GM23338 (cell line): ENCODE data around the gene TEN1. TPM values are rescaled to one million over a fixed set of nuclear protein-coding genes. Genes with fewer than 3 reads are reported as not detected.

Source experiments
- ATAC-seq: fragments of 200-7000 bp; cut with Tn5 transposase; 3 replicates; pipeline ENCODE4 v1.9.1; 2020
- DNase-seq: peaks from one replicate; pipeline ENCODE4 v3.0.0-alpha.2; 2015; ENCODE audit warnings: low spot score
- H2AFZ ChIP-seq: fragments of 200-600 bp; sonication (generic); 2 replicates; pipeline ENCODE4 v1.8.0; 2016; ENCODE audit warnings: antibody characterized with exemption, mild to moderate bottlenecking, moderate library complexity
- H3F3A ChIP-seq: fragments of 200-600 bp; sonication (generic); replicated peaks from 2 replicates; pipeline ENCODE4 v1.8.0; 2017; ENCODE audit warnings: antibody characterized with exemption, mixed run types, low read depth
- H3K27ac ChIP-seq: fragments of 200-600 bp; sonication (generic); 2 replicates; pipeline ENCODE4 v1.6.1; 2016; ENCODE audit warnings: low read depth
- H3K27me3 ChIP-seq: fragments of 200-600 bp; sonication (generic); 2 replicates; pipeline ENCODE4 v1.8.0; 2016; ENCODE audit warnings: mild to moderate bottlenecking, mixed run types, moderate library complexity; ENCODE audit not compliant: insufficient read depth
- H3K36me3 ChIP-seq: fragments of 200-600 bp; sonication (generic); 2 replicates; pipeline ENCODE4 v1.8.0; 2016; ENCODE audit warnings: mild to moderate bottlenecking; ENCODE audit not compliant: insufficient read depth
- H3K4me1 ChIP-seq: fragments of 200-600 bp; sonication (generic); 2 replicates; pipeline ENCODE4 v1.8.0; 2016; ENCODE audit warnings: mild to moderate bottlenecking, moderate library complexity; ENCODE audit not compliant: insufficient read depth
- H3K4me2 ChIP-seq: fragments of 200-600 bp; sonication (generic); 2 replicates; pipeline ENCODE4 v1.7.1; 2017; ENCODE audit warnings: mixed run types
- H3K4me3 ChIP-seq: fragments of 200-600 bp; sonication (generic); 2 replicates; pipeline ENCODE4 v1.6.1; 2016; ENCODE audit warnings: mixed run types
- H3K79me2 ChIP-seq: fragments of 200-600 bp; sonication (generic); replicated peaks from 2 replicates; pipeline ENCODE4 v1.8.0; 2017; ENCODE audit warnings: mild to moderate bottlenecking; ENCODE audit not compliant: insufficient read depth
- H3K9me2 ChIP-seq: fragments of 200-600 bp; sonication (generic); 2 replicates; pipeline ENCODE4 v1.8.0; 2017; ENCODE audit not compliant: insufficient read depth
- H4K20me1 ChIP-seq: fragments of 200-600 bp; sonication (generic); replicated peaks from 2 replicates; pipeline ENCODE4 v1.8.0; 2017; ENCODE audit warnings: mild to moderate bottlenecking; ENCODE audit not compliant: insufficient read depth
- H3K27ac Mint-ChIP-seq: 2 replicates; pipeline ENCODE4 v1.8.0; 2020; ENCODE audit warnings: inconsistent platforms, mild to moderate bottlenecking, moderate library complexity, mixed read lengths
- H3K27me3 Mint-ChIP-seq: 3 replicates; pipeline ENCODE4 v1.8.0; 2022; ENCODE audit warnings: low read depth, mild to moderate bottlenecking, moderate library complexity, mixed read lengths, inconsistent platforms; ENCODE audit not compliant: insufficient read depth, poor library complexity
- H3K36me3 Mint-ChIP-seq: 3 replicates; pipeline ENCODE4 v1.8.0; 2021; ENCODE audit warnings: low read depth, mild to moderate bottlenecking, inconsistent platforms, moderate library complexity, mixed read lengths
- H3K4me1 Mint-ChIP-seq: 3 replicates; pipeline ENCODE4 v1.8.0; 2020; ENCODE audit warnings: mild to moderate bottlenecking, inconsistent platforms, mixed read lengths
- H3K4me3 Mint-ChIP-seq: 3 replicates; pipeline ENCODE4 v1.8.0; 2021; ENCODE audit warnings: moderate library complexity, mild to moderate bottlenecking, inconsistent platforms, mixed read lengths
- H3K9me3 Mint-ChIP-seq: 3 replicates; pipeline ENCODE4 v1.8.0; 2020; ENCODE audit warnings: moderate library complexity, mild to moderate bottlenecking, inconsistent platforms, mixed read lengths
- CREB1 ChIP-seq: fragments of 250-450 bp; sonication (Bioruptor Pico); IDR thresholded peaks from 2 replicates; pipeline ENCODE4 v1.5.0; 2020; ENCODE audit warnings: low read depth, mild to moderate bottlenecking, moderate library complexity
- EZH2 ChIP-seq: fragments of 200-600 bp; sonication (generic); IDR thresholded peaks from one replicate; pipeline ENCODE4 v1.8.0; 2017; ENCODE audit warnings: antibody characterized with exemption, mild to moderate bottlenecking, low read depth; ENCODE audit not compliant: unreplicated experiment
- EZH2phosphoT487 ChIP-seq: fragments of 200-600 bp; sonication (generic); IDR thresholded peaks from one replicate; pipeline ENCODE4 v1.8.1; 2018; ENCODE audit warnings: antibody characterized with exemption; ENCODE audit not compliant: unreplicated experiment
- JUNB ChIP-seq: IDR thresholded peaks from one replicate; pipeline ENCODE4 v1.6.1; 2016; ENCODE audit warnings: antibody characterized with exemption; ENCODE audit not compliant: unreplicated experiment
- NANOG ChIP-seq: IDR thresholded peaks from 2 replicates; pipeline ENCODE4 v1.6.1; 2016; ENCODE audit warnings: antibody characterized with exemption, borderline replicate concordance
- POLR2AphosphoS5 ChIP-seq: IDR thresholded peaks from 2 replicates; pipeline ENCODE4 v1.6.1; 2016; ENCODE audit warnings: antibody characterized with exemption, low read depth
- REST ChIP-seq: IDR thresholded peaks from one replicate; pipeline ENCODE4 v1.6.1; 2018; ENCODE audit warnings: antibody characterized with exemption; ENCODE audit not compliant: unreplicated experiment
- STAT1 ChIP-seq: IDR thresholded peaks from one replicate; pipeline ENCODE4 v1.6.1; 2016; ENCODE audit warnings: antibody characterized with exemption; ENCODE audit not compliant: unreplicated experiment
- ZNF114 ChIP-seq: fragments of 250-450 bp; sonication (Bioruptor Pico); IDR thresholded peaks from 2 replicates; pipeline ENCODE4 v1.5.0; 2020; ENCODE audit warnings: mild to moderate bottlenecking, moderate library complexity
- ZNF331 ChIP-seq: fragments of 250-450 bp; sonication (Bioruptor Pico); IDR thresholded peaks from 2 replicates; pipeline ENCODE4 v1.5.0; 2020; ENCODE audit warnings: low read depth, mild to moderate bottlenecking, moderate library complexity
- polyA plus RNA-seq: library from polyadenylated mRNA; unstranded; fragments of >200 nt; fragmentation: Nextera tagmentation; extraction: Ambion mirVana; gene quantifications from 2 replicates; pipeline ENCODE4 v1.2.1, GENCODE V29; 2016
- total RNA-seq: library from RNA; depleted of rRNA; stranded (reverse); fragments of >200 nt; shearing (Covaris generic); gene quantifications from 2 replicates; pipeline ENCODE4 v1.2.3, GENCODE V29; 2014
- TF ChIP-seq, protein P1 (sequence below), 2 experiments: fragments of 200-600 bp in 1 of 2; sonication (generic) in 1 of 2; conservative IDR thresholded peaks; 2 replicates each; pipeline versions ENCODE4 v1.5.1 to v1.6.1; 2016 to 2017; ENCODE audit warnings: antibody characterized with exemption in 2 of 2, low read depth in 2 of 2, mild to moderate bottlenecking in 2 of 2, moderate library complexity in 1 of 2
- TF ChIP-seq, protein P2 (sequence below): IDR thresholded peaks from 2 replicates; pipeline ENCODE4 v1.6.1; 2016; ENCODE audit warnings: antibody characterized with exemption
- TF ChIP-seq, protein P3 (sequence below): fragments of 250-450 bp; sonication (Bioruptor Pico); IDR thresholded peaks from 2 replicates; pipeline ENCODE4 v1.5.0; 2020; ENCODE audit warnings: mild to moderate bottlenecking, moderate library complexity

Gene TEN1
- total and polyA plus RNA-seq, 2 experiments from 2014 or later, result 11.3 to 14.1 TPM

DNA sequence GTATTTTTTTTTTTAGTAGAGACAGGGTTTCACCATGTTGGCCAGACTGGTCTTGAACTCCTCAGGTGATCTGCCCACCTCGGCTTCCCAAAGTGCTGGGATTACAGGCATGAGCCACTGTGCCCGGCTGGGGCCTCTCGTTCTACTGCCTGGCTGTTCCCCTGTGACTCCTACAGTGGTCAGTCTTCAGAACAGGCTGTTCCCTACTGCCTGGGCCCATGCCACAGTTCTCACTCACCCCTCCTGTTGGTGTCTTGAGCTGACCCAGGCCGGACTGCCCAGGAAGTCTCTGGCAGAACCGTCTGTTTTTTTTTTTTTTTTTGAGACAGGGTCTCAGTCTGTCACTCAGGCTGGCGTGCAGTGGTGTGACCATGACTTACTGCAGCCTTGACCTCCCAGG lies 24.9 kb downstream of the TEN1 start:
- Histone ChIP-seq H3K36me3 (no peaks in the 10 kb centered on the region), H2AFZ (no peak overlapping the region), H4K20me1 (no peaks in the 10 kb centered on the region), H3K9me2 (no peaks in the 10 kb centered on the region), H3K27me3 (no peaks in the 10 kb centered on the region), H3K27ac (no peak overlapping the region), H3K79me2 (no peaks in the 10 kb centered on the region), H3K4me1 (no peaks in the 10 kb centered on the region), H3F3A (0 out of 2 replicates have a peak, but pooled peaks cover 3% of the 10 kb centered on the region), H3K4me2 (no peak overlapping the region), H3K4me3 (no peak overlapping the region)
- Mint-ChIP-seq H3K9me3 (no peaks in the 10 kb centered on the region; the same call in 2 of the 3 replicates), H3K27me3 (peaks cover 9% of the 10 kb centered on the region), H3K4me1 (peaks cover 5% of the 10 kb centered on the region; the same call in 2 of the 3 replicates), H3K36me3 (peaks cover 3% of the 10 kb centered on the region; the same call in 2 of the 3 replicates), H3K4me3 (no peak overlapping the region), H3K27ac (no peak overlapping the region)
- DNase-seq (no peak), ATAC-seq (no peak)
- TF ChIP-seq STAT1 (no peak), ZNF331 (CRISPR knock-in tag) (no peak), POLR2AphosphoS5 (no peak), REST (no peak), EZH2phosphoT487 (no peak), CREB1 (CRISPR knock-in tag) (no peak), JUNB (no peak), NANOG (no peak), EZH2 (no peak), ZNF114 (no peak)
- TF ChIP-seq, protein P1, sequence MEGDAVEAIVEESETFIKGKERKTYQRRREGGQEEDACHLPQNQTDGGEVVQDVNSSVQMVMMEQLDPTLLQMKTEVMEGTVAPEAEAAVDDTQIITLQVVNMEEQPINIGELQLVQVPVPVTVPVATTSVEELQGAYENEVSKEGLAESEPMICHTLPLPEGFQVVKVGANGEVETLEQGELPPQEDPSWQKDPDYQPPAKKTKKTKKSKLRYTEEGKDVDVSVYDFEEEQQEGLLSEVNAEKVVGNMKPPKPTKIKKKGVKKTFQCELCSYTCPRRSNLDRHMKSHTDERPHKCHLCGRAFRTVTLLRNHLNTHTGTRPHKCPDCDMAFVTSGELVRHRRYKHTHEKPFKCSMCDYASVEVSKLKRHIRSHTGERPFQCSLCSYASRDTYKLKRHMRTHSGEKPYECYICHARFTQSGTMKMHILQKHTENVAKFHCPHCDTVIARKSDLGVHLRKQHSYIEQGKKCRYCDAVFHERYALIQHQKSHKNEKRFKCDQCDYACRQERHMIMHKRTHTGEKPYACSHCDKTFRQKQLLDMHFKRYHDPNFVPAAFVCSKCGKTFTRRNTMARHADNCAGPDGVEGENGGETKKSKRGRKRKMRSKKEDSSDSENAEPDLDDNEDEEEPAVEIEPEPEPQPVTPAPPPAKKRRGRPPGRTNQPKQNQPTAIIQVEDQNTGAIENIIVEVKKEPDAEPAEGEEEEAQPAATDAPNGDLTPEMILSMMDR (conservative IDR thresholded peaks at IDR 0.05; ENCODE audit: low read depth in 2 of 2), result no peak
- TF ChIP-seq, protein P2, sequence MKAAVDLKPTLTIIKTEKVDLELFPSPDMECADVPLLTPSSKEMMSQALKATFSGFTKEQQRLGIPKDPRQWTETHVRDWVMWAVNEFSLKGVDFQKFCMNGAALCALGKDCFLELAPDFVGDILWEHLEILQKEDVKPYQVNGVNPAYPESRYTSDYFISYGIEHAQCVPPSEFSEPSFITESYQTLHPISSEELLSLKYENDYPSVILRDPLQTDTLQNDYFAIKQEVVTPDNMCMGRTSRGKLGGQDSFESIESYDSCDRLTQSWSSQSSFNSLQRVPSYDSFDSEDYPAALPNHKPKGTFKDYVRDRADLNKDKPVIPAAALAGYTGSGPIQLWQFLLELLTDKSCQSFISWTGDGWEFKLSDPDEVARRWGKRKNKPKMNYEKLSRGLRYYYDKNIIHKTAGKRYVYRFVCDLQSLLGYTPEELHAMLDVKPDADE, result no peak
- TF ChIP-seq, protein P3, sequence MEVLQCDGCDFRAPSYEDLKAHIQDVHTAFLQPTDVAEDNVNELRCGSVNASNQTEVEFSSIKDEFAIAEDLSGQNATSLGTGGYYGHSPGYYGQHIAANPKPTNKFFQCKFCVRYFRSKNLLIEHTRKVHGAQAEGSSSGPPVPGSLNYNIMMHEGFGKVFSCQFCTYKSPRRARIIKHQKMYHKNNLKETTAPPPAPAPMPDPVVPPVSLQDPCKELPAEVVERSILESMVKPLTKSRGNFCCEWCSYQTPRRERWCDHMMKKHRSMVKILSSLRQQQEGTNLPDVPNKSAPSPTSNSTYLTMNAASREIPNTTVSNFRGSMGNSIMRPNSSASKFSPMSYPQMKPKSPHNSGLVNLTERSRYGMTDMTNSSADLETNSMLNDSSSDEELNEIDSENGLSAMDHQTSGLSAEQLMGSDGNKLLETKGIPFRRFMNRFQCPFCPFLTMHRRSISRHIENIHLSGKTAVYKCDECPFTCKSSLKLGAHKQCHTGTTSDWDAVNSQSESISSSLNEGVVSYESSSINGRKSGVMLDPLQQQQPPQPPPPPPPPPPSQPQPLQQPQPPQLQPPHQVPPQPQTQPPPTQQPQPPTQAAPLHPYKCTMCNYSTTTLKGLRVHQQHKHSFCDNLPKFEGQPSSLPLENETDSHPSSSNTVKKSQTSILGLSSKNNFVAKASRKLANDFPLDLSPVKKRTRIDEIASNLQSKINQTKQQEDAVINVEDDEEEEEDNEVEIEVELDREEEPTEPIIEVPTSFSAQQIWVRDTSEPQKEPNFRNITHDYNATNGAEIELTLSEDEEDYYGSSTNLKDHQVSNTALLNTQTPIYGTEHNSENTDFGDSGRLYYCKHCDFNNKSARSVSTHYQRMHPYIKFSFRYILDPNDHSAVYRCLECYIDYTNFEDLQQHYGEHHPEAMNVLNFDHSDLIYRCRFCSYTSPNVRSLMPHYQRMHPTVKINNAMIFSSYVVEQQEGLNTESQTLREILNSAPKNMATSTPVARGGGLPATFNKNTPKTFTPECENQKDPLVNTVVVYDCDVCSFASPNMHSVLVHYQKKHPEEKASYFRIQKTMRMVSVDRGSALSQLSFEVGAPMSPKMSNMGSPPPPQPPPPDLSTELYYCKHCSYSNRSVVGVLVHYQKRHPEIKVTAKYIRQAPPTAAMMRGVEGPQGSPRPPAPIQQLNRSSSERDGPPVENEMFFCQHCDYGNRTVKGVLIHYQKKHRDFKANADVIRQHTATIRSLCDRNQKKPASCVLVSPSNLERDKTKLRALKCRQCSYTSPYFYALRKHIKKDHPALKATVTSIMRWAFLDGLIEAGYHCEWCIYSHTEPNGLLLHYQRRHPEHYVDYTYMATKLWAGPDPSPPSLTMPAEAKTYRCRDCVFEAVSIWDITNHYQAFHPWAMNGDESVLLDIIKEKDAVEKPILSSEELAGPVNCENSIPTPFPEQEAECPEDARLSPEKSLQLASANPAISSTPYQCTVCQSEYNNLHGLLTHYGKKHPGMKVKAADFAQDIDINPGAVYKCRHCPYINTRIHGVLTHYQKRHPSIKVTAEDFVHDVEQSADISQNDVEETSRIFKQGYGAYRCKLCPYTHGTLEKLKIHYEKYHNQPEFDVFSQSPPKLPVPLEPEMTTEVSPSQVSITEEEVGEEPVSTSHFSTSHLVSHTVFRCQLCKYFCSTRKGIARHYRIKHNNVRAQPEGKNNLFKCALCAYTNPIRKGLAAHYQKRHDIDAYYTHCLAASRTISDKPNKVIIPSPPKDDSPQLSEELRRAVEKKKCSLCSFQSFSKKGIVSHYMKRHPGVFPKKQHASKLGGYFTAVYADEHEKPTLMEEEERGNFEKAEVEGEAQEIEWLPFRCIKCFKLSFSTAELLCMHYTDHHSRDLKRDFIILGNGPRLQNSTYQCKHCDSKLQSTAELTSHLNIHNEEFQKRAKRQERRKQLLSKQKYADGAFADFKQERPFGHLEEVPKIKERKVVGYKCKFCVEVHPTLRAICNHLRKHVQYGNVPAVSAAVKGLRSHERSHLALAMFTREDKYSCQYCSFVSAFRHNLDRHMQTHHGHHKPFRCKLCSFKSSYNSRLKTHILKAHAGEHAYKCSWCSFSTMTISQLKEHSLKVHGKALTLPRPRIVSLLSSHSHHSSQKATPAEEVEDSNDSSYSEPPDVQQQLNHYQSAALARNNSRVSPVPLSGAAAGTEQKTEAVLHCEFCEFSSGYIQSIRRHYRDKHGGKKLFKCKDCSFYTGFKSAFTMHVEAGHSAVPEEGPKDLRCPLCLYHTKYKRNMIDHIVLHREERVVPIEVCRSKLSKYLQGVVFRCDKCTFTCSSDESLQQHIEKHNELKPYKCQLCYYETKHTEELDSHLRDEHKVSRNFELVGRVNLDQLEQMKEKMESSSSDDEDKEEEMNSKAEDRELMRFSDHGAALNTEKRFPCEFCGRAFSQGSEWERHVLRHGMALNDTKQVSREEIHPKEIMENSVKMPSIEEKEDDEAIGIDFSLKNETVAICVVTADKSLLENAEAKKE (CRISPR knock-in tag), result no peak
